ENCODE measurements around the gene C15orf39. TPM values are rescaled to one million over a fixed set of nuclear protein-coding genes. Genes with fewer than 3 reads are reported as not detected.

Gene C15orf39
- 10 to 100 TPM in 3 of 4 donors, 1 to 10 TPM in 1; 7.8 to 25.0 (median 13.9) TPM for total RNA-seq

- TF ChIP-seq CTCF (IDR thresholded peaks at IDR 0.05): peak in 2 of 3 donors; percentile 78 to 98
- DNase-seq (ENCODE audit: low spot score) (no peak), ATAC-seq (ENCODE audit: low FRiP score) (peak; percentile 83)
Measured at GRCh38 chr15:75201616-75202250, at the start of gene C15orf39. TSS of gene C15orf39 (plus strand) at chr15:75201882. CDS start at chr15:75206049, 4,167 bp downstream.

GRCh38 chr15:75152382-75153079 is 49.2 kb upstream of the C15orf39 start:
- TF ChIP-seq CTCF (IDR thresholded peaks at IDR 0.05): no peak
- no peak for ATAC-seq (ENCODE audit: low FRiP score)
- DNase-seq (ENCODE audit: low spot score): no peak

DNA sequence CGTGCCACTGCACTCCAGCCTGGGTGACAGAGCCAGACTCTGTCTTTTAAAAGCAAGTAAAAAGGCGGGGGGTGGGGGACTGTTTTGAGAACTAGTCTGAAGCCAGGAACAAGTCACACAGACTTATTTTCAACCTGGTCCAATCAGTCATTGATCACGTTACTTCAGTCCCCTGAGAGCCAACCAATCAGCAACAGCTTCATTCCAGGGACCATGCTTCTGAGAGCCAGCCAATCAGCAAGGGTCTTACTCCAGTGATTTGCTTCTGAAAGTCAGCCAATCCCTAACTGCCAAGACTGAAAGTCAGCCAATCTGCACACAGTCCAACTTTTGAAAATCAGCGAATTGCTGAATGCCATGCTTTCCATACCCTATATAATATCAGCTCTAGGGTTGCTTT is 48.6 kb upstream of the C15orf39 start:
- ATAC-seq (ENCODE audit: low FRiP score) (no peak), DNase-seq (ENCODE audit: low spot score) (no peak)
- no peak for TF ChIP-seq CTCF (IDR thresholded peaks at IDR 0.05)

DNA sequence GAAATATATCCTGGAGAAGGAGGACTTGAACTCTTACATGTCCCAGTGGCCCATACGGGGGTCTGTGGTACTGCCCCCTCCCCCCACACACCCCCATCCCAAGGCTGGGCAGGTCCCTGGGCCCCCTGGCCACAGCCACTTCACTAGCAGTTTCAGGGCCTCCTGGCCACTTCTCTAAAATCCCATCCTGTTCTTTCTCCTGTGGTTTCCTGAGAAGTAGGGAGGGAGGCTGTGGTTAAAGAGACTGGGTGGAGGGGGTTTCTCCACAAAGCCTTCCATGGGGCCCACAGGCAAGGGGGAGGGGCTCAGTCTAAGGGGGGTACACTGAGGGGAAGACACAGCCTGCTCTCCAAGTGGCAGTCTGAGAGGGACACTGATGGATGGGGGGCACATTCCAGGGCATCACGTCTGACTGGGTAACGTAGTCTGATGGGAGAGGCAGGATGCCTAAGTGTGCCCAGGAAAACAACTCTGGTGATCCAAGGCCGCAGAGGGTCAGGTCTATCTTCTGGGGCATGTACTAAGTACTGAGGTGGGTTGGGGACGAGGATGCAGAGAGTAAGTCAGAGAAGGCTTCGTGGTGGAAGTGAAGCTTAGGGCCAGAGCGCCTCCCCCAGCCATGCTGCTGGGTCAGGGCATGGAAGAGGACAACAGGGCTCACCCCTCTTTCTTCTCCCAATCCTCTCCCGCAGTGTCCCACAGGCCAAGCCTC is 48.0 kb upstream of the C15orf39 start:
- DNase-seq (ENCODE audit: low spot score) (no peak), ATAC-seq (ENCODE audit: low FRiP score) (no peak)
- TF ChIP-seq CTCF (IDR thresholded peaks at IDR 0.05): no peak

DNA sequence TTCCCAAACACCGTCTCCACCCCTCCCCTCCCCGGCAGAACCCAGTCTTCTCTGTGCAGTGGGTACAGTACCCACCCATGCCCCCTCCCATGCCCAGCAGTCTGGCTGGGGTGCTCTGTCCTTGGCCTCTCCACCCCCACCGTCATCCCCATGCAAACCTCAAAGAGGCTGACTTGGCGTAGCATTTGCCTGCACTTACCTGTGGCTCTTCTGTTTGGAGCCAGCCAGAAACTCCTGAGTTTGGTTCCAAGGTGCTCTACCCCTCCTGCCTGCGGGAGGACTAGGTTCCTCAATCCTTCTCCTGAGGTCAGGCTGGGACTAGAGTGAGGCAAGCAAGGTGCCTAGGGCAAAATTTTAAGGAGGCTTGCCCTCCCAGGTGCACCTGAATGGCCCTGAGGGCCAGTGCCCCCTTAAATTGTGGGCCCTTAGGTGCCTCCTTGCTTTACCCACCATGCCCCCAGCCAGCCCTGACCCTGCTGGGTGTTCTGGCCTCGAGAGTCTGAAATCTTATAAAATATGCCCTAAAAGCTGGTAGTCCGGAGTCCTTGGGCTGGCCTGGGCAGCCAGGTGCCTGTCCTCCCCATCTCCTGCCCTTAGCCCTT is 47.1 kb upstream of the C15orf39 start:
- TF ChIP-seq CTCF (IDR thresholded peaks at IDR 0.05): no peak
- ATAC-seq (ENCODE audit: low FRiP score) (no peak), DNase-seq (ENCODE audit: low spot score) (no peak)

DNA sequence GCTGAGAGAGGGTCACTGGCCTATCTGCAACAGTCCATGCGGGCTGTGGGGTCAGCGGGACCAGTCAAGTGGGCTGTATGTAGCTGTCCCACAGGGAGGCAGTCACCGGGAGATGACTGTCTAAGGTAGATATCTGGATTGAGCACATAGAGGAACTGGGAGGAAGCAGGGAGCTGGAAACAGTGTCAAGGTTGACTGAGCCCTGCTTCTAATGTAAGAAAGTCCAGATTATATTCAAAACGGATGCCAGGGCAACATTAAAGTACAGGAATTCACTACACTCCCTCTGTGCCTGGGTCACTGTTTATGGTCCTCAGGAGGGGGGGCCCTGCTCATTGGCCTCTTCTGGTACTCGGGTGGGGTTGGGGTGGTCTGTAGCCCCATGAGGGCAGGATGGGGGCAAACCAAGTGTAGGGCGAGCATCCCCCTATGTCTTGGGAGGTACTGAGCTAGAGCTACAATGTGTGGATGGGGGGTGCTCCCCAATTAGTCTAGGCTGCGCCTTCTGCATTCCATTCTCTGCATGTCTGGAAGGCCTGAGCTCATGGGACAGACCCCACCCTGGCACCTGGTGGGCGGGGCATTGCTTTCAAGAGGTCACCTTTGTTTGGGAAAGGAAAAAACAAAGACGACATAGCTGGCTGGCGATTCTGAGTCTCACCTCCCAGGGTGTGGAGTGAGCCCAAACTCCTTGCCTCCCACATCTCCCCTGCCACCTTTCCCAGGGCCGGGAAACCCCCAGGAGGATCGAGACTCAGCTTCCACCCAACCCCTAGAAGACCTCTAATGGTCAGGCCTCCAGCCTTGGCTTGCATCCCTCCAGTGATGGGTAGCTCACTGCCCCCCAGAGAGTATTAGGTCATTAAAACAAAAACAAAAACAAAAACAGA is 45.1 kb upstream of the C15orf39 start:
- TF ChIP-seq CTCF (IDR thresholded peaks at IDR 0.05): no peak
- DNase-seq (ENCODE audit: low spot score) (no peak), ATAC-seq (ENCODE audit: low FRiP score) (no peak)

All from omental fat pad (tissue), 4 donors.